Measurements from ENCODE around the gene MATN3. TPM values are rescaled to one million over a fixed set of nuclear protein-coding genes. Genes with fewer than 3 reads are reported as not detected.

Gene MATN3
- total RNA-seq (2012; rRNA removed), result 1.0 and 2.0 TPM in 2 replicates

GRCh38 chr2:20012282-20013125 is at the start of gene MATN3:
MATN3 (minus strand) TSS chr2:20012668; CDS start chr2:20012631, 37 bp downstream.
- peaks cover 10% of the 10 kb centered on the region for H3K27me3 ChIP-seq (ENCODE audit: control insufficient read depth, insufficient read depth, low read length)
- H3K9ac ChIP-seq (ENCODE audit: low read depth, low read length), result peak within 1 kb of the TSS; percentile 84
- H3K4me1 ChIP-seq (ENCODE audit: control insufficient read depth, insufficient read depth, low read length), result peaks cover 8% of the 10 kb centered on the region
- H3K4me2 ChIP-seq (ENCODE audit: low read length), result peak within 1 kb of the TSS; percentile 92
- no peaks in the 10 kb centered on the region for H3K9me3 ChIP-seq (replicated peaks; ENCODE audit: low read length)
- no peaks in the 10 kb centered on the region for H3K36me3 ChIP-seq (ENCODE audit: insufficient read depth, low read length)
- peak within 1 kb of the TSS; percentile 73 for H3K4me3 ChIP-seq (ENCODE audit: low read length)

- Histone ChIP-seq H3K9me3 (replicated peaks; ENCODE audit: low read length) (no peaks in the 10 kb centered on the region), H3K27me3 (ENCODE audit: control insufficient read depth, insufficient read depth, low read length) (no peaks in the 10 kb centered on the region), H3K4me2 (ENCODE audit: low read length) (no peak overlapping the region), H3K36me3 (ENCODE audit: insufficient read depth, low read length) (no peaks in the 10 kb centered on the region), H3K4me1 (ENCODE audit: control insufficient read depth, insufficient read depth, low read length) (peaks cover 33% of the 10 kb centered on the region), H3K4me3 (ENCODE audit: low read length) (peak overlapping the region; percentile 3), H3K9ac (ENCODE audit: low read depth, low read length) (no peak overlapping the region)
Observed at GRCh38 chr2:20061940-20062339, 49.5 kb upstream of the MATN3 start.

GRCh38 chr2:20061476-20061875 is 49.0 kb upstream of the MATN3 start:
- no peaks in the 10 kb centered on the region for H3K9me3 ChIP-seq (replicated peaks; ENCODE audit: low read length)
- H3K4me2 ChIP-seq (ENCODE audit: low read length), result no peak overlapping the region
- peaks cover 31% of the 10 kb centered on the region for H3K4me1 ChIP-seq (ENCODE audit: control insufficient read depth, insufficient read depth, low read length)
- H3K36me3 ChIP-seq (ENCODE audit: insufficient read depth, low read length), result no peaks in the 10 kb centered on the region
- no peak overlapping the region for H3K9ac ChIP-seq (ENCODE audit: low read depth, low read length)
- H3K27me3 ChIP-seq (ENCODE audit: control insufficient read depth, insufficient read depth, low read length), result no peaks in the 10 kb centered on the region
- no peak overlapping the region for H3K4me3 ChIP-seq (ENCODE audit: low read length)

- Histone ChIP-seq H3K36me3 (ENCODE audit: insufficient read depth, low read length) (no peaks in the 10 kb centered on the region), H3K4me3 (ENCODE audit: low read length) (no peak overlapping the region), H3K4me2 (ENCODE audit: low read length) (no peak overlapping the region), H3K27me3 (ENCODE audit: control insufficient read depth, insufficient read depth, low read length) (no peaks in the 10 kb centered on the region), H3K9ac (ENCODE audit: low read depth, low read length) (no peak overlapping the region), H3K9me3 (replicated peaks; ENCODE audit: low read length) (no peaks in the 10 kb centered on the region), H3K4me1 (ENCODE audit: control insufficient read depth, insufficient read depth, low read length) (peaks cover 23% of the 10 kb centered on the region)
Observed at GRCh38 chr2:20060106-20060505, 47.6 kb upstream of the MATN3 start.

- no peak overlapping the region for H3K4me2 ChIP-seq (ENCODE audit: low read length)
- no peak overlapping the region for H3K9ac ChIP-seq (ENCODE audit: low read depth, low read length)
- no peaks in the 10 kb centered on the region for H3K36me3 ChIP-seq (ENCODE audit: insufficient read depth, low read length)
- H3K4me1 ChIP-seq (ENCODE audit: control insufficient read depth, insufficient read depth, low read length), result peaks cover 20% of the 10 kb centered on the region
- H3K9me3 ChIP-seq (replicated peaks; ENCODE audit: low read length), result no peaks in the 10 kb centered on the region
- no peaks in the 10 kb centered on the region for H3K27me3 ChIP-seq (ENCODE audit: control insufficient read depth, insufficient read depth, low read length)
- no peak overlapping the region for H3K4me3 ChIP-seq (ENCODE audit: low read length)
Observed at GRCh38 chr2:20057268-20057667, 44.8 kb upstream of the MATN3 start.

GRCh38 chr2:20054931-20055330 is 42.5 kb upstream of the MATN3 start:
- no peak overlapping the region for H3K4me3 ChIP-seq (ENCODE audit: low read length)
- peaks cover 11% of the 10 kb centered on the region for H3K4me1 ChIP-seq (ENCODE audit: control insufficient read depth, insufficient read depth, low read length)
- H3K27me3 ChIP-seq (ENCODE audit: control insufficient read depth, insufficient read depth, low read length), result no peaks in the 10 kb centered on the region
- H3K4me2 ChIP-seq (ENCODE audit: low read length), result no peak overlapping the region
- H3K9me3 ChIP-seq (replicated peaks; ENCODE audit: low read length), result no peaks in the 10 kb centered on the region
- no peaks in the 10 kb centered on the region for H3K36me3 ChIP-seq (ENCODE audit: insufficient read depth, low read length)
- H3K9ac ChIP-seq (ENCODE audit: low read depth, low read length), result no peak overlapping the region

GRCh38 chr2:20054119-20054518 is 41.7 kb upstream of the MATN3 start:
- Histone ChIP-seq H3K4me3 (ENCODE audit: low read length) (no peak overlapping the region), H3K4me1 (ENCODE audit: control insufficient read depth, insufficient read depth, low read length) (peaks cover 14% of the 10 kb centered on the region), H3K27me3 (ENCODE audit: control insufficient read depth, insufficient read depth, low read length) (no peaks in the 10 kb centered on the region), H3K9ac (ENCODE audit: low read depth, low read length) (no peak overlapping the region), H3K9me3 (replicated peaks; ENCODE audit: low read length) (no peaks in the 10 kb centered on the region), H3K36me3 (ENCODE audit: insufficient read depth, low read length) (no peaks in the 10 kb centered on the region), H3K4me2 (ENCODE audit: low read length) (no peak overlapping the region)

- Histone ChIP-seq H3K9ac (ENCODE audit: low read depth, low read length) (peak overlapping the region; percentile 90), H3K4me3 (ENCODE audit: low read length) (peak overlapping the region; percentile 86), H3K9me3 (replicated peaks; ENCODE audit: low read length) (no peaks in the 10 kb centered on the region), H3K4me2 (ENCODE audit: low read length) (peak overlapping the region; percentile 95), H3K4me1 (ENCODE audit: control insufficient read depth, insufficient read depth, low read length) (peaks cover 26% of the 10 kb centered on the region), H3K27me3 (ENCODE audit: control insufficient read depth, insufficient read depth, low read length) (no peaks in the 10 kb centered on the region), H3K36me3 (ENCODE audit: insufficient read depth, low read length) (no peaks in the 10 kb centered on the region)
Observed at GRCh38 chr2:20052861-20053281, 40.4 kb upstream of the MATN3 start.

- Histone ChIP-seq H3K27me3 (ENCODE audit: control insufficient read depth, insufficient read depth, low read length) (no peaks in the 10 kb centered on the region), H3K4me1 (ENCODE audit: control insufficient read depth, insufficient read depth, low read length) (peaks cover 27% of the 10 kb centered on the region), H3K4me3 (ENCODE audit: low read length) (peak overlapping the region; percentile 86), H3K9me3 (replicated peaks; ENCODE audit: low read length) (no peaks in the 10 kb centered on the region), H3K36me3 (ENCODE audit: insufficient read depth, low read length) (no peaks in the 10 kb centered on the region), H3K4me2 (ENCODE audit: low read length) (peak overlapping the region; percentile 95), H3K9ac (ENCODE audit: low read depth, low read length) (peak overlapping the region; percentile 90)
Observed at GRCh38 chr2:20052229-20052851, 39.9 kb upstream of the MATN3 start.

- Histone ChIP-seq H3K27me3 (ENCODE audit: control insufficient read depth, insufficient read depth, low read length) (no peaks in the 10 kb centered on the region), H3K4me3 (ENCODE audit: low read length) (peak within 1 kb of the TSS; percentile 86), H3K4me2 (ENCODE audit: low read length) (peak within 1 kb of the TSS; percentile 95), H3K4me1 (ENCODE audit: control insufficient read depth, insufficient read depth, low read length) (peaks cover 27% of the 10 kb centered on the region), H3K9me3 (replicated peaks; ENCODE audit: low read length) (no peaks in the 10 kb centered on the region), H3K36me3 (ENCODE audit: insufficient read depth, low read length) (no peaks in the 10 kb centered on the region), H3K9ac (ENCODE audit: low read depth, low read length) (peak within 1 kb of the TSS; percentile 90)
Observed at GRCh38 chr2:20051532-20052228, 39.2 kb upstream of the MATN3 start, which contains the start of gene LAPTM4A. LAPTM4A (minus strand) TSS chr2:20051628; CDS start chr2:20051520, 108 bp downstream.

Data from skeletal muscle satellite cell (primary cell).